HUDEP-2 (cell line): Measurements from ENCODE around the gene MED29.
A peak's percentile ranks its signal among the peaks of the same experiment; 100 is the strongest.

Source experiments
- DNase-seq, 76 experiments: peaks; one replicate each; lab custom pipeline; 2025; ENCODE audit not compliant: unreplicated experiment in 76 of 76; lab: John Stamatoyannopoulos, UW

MED29 gene

GRCh38 chr19:39397360-39398296 lies 6.5 kb downstream of the MED29 start:
- peak in 73 of 76 experiments; percentile 45 to 94 (median 85) for DNase-seq

GRCh38 chr19:39398297-39398864 lies 7.2 kb downstream of the MED29 start:
- peak in 72 of 76 experiments; percentile 30 to 86 (median 68) for DNase-seq

GRCh38 chr19:39399668-39400050 lies 8.5 kb downstream of the MED29 start:
- peak in 22 of 76 experiments; percentile 9 to 57 (median 37) for DNase-seq

- no peak for DNase-seq
These were observed 8.9 kb downstream of the MED29 start for GRCh38 chr19:39400061-39400460.

- peak in 14 of 76 experiments; percentile 53 to 69 (median 66) for DNase-seq
These were observed 9.9 kb downstream of the MED29 start for GRCh38 chr19:39401070-39401548.

- peak in 74 of 76 experiments; percentile 52 to 94 (median 83) for DNase-seq
These were observed 10.6 kb downstream of the MED29 start for GRCh38 chr19:39401549-39402345.

GRCh38 chr19:39402346-39403300 lies 11.4 kb downstream of the MED29 start:
- DNase-seq: peak in 71 of 76 experiments; percentile 23 to 90 (median 75)

- peak in 74 of 76 experiments; percentile 30 to 96 (median 85) for DNase-seq
These were observed 12.4 kb downstream of the MED29 start for GRCh38 chr19:39403331-39404312.

- no peak for DNase-seq
These were observed 14.2 kb downstream of the MED29 start for GRCh38 chr19:39405261-39405957.

- peak in 48 of 76 experiments; percentile 42 to 90 (median 67) for DNase-seq
These were observed 14.9 kb downstream of the MED29 start for GRCh38 chr19:39405958-39406655.

GRCh38 chr19:39406656-39407409 lies 15.7 kb downstream of the MED29 start, which contains the start of gene ZFP36:
ZFP36 (plus strand) TSS chr19:39406847; CDS start chr19:39406905, 58 bp downstream.
- DNase-seq: peak in 71 of 76 experiments; percentile 42 to 91 (median 81)

- peak in 6 of 76 experiments; percentile 31 to 67 (median 51) for DNase-seq
These were observed 16.2 kb downstream of the MED29 start for GRCh38 chr19:39407410-39407659.

- DNase-seq: peak in 34 of 76 experiments; percentile 20 to 65 (median 40)
These were observed 16.6 kb downstream of the MED29 start for GRCh38 chr19:39407660-39408391.

- DNase-seq: peak in 8 of 76 experiments; percentile 26 to 40 (median 30)
These were observed 17.4 kb downstream of the MED29 start for GRCh38 chr19:39408392-39409207.
